ENCODE results near the gene HECW1. TPM values are rescaled to one million over a fixed set of nuclear protein-coding genes. Genes with fewer than 3 reads are reported as not detected.

Gene HECW1
- total and polyA plus RNA-seq, 2 of the 8 experiments (the other 6 are each of a cell fraction or from before 2014, with no cell fraction given): 2.9 to 12.7 TPM

DNA sequence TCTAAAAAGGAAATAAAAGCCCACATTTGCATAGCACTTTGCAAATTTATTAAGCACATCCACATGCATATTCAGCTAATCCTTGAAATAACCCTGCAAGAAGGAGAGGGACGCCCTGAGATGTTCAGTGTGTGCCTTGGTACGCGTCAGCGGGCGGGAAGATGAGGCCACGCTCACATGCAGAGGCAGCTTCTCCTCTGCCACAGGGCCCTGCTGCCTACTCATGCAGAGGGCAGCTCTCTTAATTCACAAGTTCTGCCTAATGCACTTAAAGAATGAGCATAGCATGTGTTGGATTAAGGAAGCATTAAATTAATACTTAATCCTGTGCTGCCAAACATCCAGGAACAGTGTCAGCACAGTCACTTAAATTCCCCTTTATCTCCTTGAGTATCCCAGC lies 132.3 kb downstream of the HECW1 start:
- FAIRE-seq (no peak), DNase-seq (ENCODE audit: low read depth in 1 of 2, low spot score in 2 of 2) (no peak)
- Histone ChIP-seq H4K5ac (ENCODE audit: insufficient read length, low read depth, low read length) (no peak overlapping the region), H3K14ac (ENCODE audit: insufficient read length) (no peak overlapping the region), H2BK5ac (ENCODE audit: low read depth, low read length) (no peak overlapping the region; the same call in 1 of the 2 replicates), H2BK15ac (ENCODE audit: low read length) (no peak overlapping the region), H3K4me2 (ENCODE audit: insufficient read depth in 1 of 2, low read depth in 2 of 2, low read length in 2 of 2) (no peak overlapping the region), H4K8ac (ENCODE audit: extremely low read depth, insufficient read depth, low read length) (no peak overlapping the region), H2BK20ac (ENCODE audit: low read length) (peak overlapping the region; percentile 83; the same call in 1 of the 2 replicates), H3K9ac (replicated peaks in 1 of 4; ENCODE audit: extremely low read depth in 1 of 4, low read depth in 3 of 4, low read length in 3 of 4) (no peak overlapping the region), H3K4me3 (ENCODE audit: extremely low read depth in 1 of 4, insufficient read depth in 2 of 4, low read depth in 3 of 4, low read length in 4 of 4) (no peak overlapping the region), H4K20me1 (replicated peaks in 1 of 2; ENCODE audit: control insufficient read depth in 1 of 2, insufficient read depth in 2 of 2, low read length in 2 of 2) (no peaks in the 10 kb centered on the region), H3K4ac (replicated peaks; ENCODE audit: insufficient read length, low read depth, low read length) (no peak overlapping the region), H2AK5ac (ENCODE audit: low read depth, low read length) (no peak overlapping the region), H2BK12ac (ENCODE audit: low read depth, low read length) (0 out of 2 replicates have a peak overlapping the region, but pooled peaks have one; percentile 64), H3K79me1 (ENCODE audit: low read depth, low read length) (no peaks in the 10 kb centered on the region), H3K79me2 (ENCODE audit: control insufficient read depth in 1 of 2, insufficient read depth in 2 of 2, low read length in 2 of 2) (no peaks in the 10 kb centered on the region), H2BK120ac (replicated peaks; ENCODE audit: low read depth, low read length) (no peak overlapping the region), H2AFZ (ENCODE audit: low read length) (no peak overlapping the region), H4K91ac (replicated peaks; ENCODE audit: insufficient read length, low read length) (no peak overlapping the region), H3K56ac (replicated peaks; ENCODE audit: insufficient read length, low read depth, low read length) (no peak overlapping the region), H3K36me3 (ENCODE audit: control insufficient read depth in 2 of 4, insufficient read depth in 4 of 4, low read length in 3 of 4) (no peaks in the 10 kb centered on the region), H3K27ac (ENCODE audit: low read depth, low read length) (no peak overlapping the region), H3K27me3 (replicated peaks in 1 of 4; ENCODE audit: control insufficient read depth in 3 of 4, extremely low read depth in 1 of 4, insufficient read depth in 3 of 4, low read length in 3 of 4) (no peaks in the 10 kb centered on the region), H3K9me3 (ENCODE audit: insufficient read depth in 2 of 2, low read depth in 1 of 2, low read length in 1 of 2) (no peaks in the 10 kb centered on the region), H3K18ac (ENCODE audit: extremely low read depth, low read length) (no peak overlapping the region), H3K4me1 (replicated peaks in 1 of 4; ENCODE audit: control insufficient read depth in 3 of 4, insufficient read depth in 4 of 4, low read length in 3 of 4) (peaks cover 0 to 9% (median 2%) of the 10 kb centered on the region in 4 experiments; a peak in 3 of 7 replicates), H3K23me2 (ENCODE audit: low read depth, low read length) (peaks cover 1% of the 10 kb centered on the region; the same call in 1 of the 2 replicates), H3K23ac (ENCODE audit: insufficient read length) (no peak overlapping the region)
- 95% methylated on average over 6 of the region's 6 CpGs; no CpG with 5 or more reads in 1 of the 2 experiments for WGBS, 2 experiments (ENCODE audit: extremely low coverage in 1 of 2, insufficient coverage in 1 of 2, insufficient read length in 1 of 2, insufficient replicate concordance in 2 of 2, low coverage in 1 of 2, low lambda C conversion rate in 2 of 2, missing lambda C conversion rate in 1 of 2)
- CTCF ChIA-PET (ENCODE audit: partially characterized antibody): interaction anchor here (0.6 to 5.7 kb wide), 6 partner anchors 11 to 477 kb away, joined by 4 to 28 read pairs (median 5); no protein-coding TSS in a partner anchor
- POLR2A ChIA-PET (ENCODE audit: partially characterized antibody): interaction anchor here (0.8 to 1.5 kb wide), 2 partner anchors 11 to 18 kb away, joined by 3 to 4 read pairs; no protein-coding TSS in a partner anchor
- TF ChIP-seq SP4 (IDR thresholded peaks at IDR 0.05; ENCODE audit: low read length) (no peak), HDAC2 (IDR thresholded peaks at IDR 0.05; ENCODE audit: borderline replicate concordance in 1 of 2, low read depth in 2 of 2, low read length in 2 of 2) (no peak), CHD1 (IDR thresholded peaks at IDR 0.05; ENCODE audit: low read depth, low read length) (no peak), CEBPB (IDR thresholded peaks at IDR 0.05; ENCODE audit: low read depth, low read length) (no peak), KDM5A (IDR thresholded peaks at IDR 0.05; ENCODE audit: low read length) (no peak), TEAD4 (IDR thresholded peaks at IDR 0.05; ENCODE audit: low read depth, low read length) (no peak), NANOG (IDR thresholded peaks at IDR 0.05; ENCODE audit: insufficient read depth, low read depth, low read length, poor library complexity, severe bottlenecking) (no peak), TBP (IDR thresholded peaks at IDR 0.05; ENCODE audit: low read depth, low read length) (no peak)

Data from H1 (cell line).